HCT116 (cell line): ENCODE measurements around the gene M1AP. TPM values are rescaled to one million over a fixed set of nuclear protein-coding genes. Genes with fewer than 3 reads are reported as not detected.

Experiments
- ATAC-seq: fragments of 200-7000 bp; cut with Tn5 transposase; 2 replicates; pipeline ENCODE4 v1.9.1; 2020; ENCODE audit warnings: mild to moderate bottlenecking, moderate library complexity
- BruUV-seq: library from RNA; stranded (reverse); fragments of 400-500 nt; replicated peaks from 2 replicates; lab custom pipeline; 2021; lab: Mats Ljungman, UMichigan
- CTCF ChIA-PET: fragments of 300-600 bp; sonication (Branson Sonifier 250); formaldehyde crosslinking; loops from one replicate; lab custom pipeline; 2021; ENCODE audit warnings: antibody characterized with exemption; lab: Charles Lee
- POLR2A ChIA-PET: fragments of 300-600, 350-600 bp; sonication (Branson Sonifier 250); formaldehyde crosslinking; loops from one replicate; lab custom pipeline; 2021; ENCODE audit warnings: antibody characterized with exemption; lab: Charles Lee
- RAD21 ChIA-PET, 2 experiments: fragments of 300-600 bp; sonication (Branson Sonifier 250); formaldehyde crosslinking; loops; one replicate each; lab custom pipeline; 2023; ENCODE audit warnings: low total read pairs in 2 of 2; ENCODE audit not compliant: uncharacterized antibody in 2 of 2, unreplicated experiment in 2 of 2, low non-redundant PET in 1 of 2; lab: Charles Lee
- DNase-seq: peaks from one replicate; pipeline ENCODE4 v3.0.0-alpha.2; 2010; ENCODE audit warnings: low read depth, low spot score
- H2AFZ ChIP-seq: fragments of 200-600 bp; shearing (Covaris generic), sonication (generic); 2 replicates; pipeline ENCODE4 v1.6.1; 2017; ENCODE audit warnings: low read depth, mixed run types, mixed read lengths, antibody characterized with exemption, low read length; ENCODE audit not compliant: poor library complexity, severe bottlenecking
- H3K27ac ChIP-seq: 2 replicates; pipeline ENCODE4 v1.5.1; 2012; ENCODE audit warnings: low read depth, low read length
- H3K27me3 ChIP-seq: fragments of 200-600 bp; sonication (generic); 2 replicates; pipeline ENCODE4 v1.6.1; 2016; ENCODE audit warnings: mixed run types, low read length, mixed read lengths; ENCODE audit not compliant: insufficient read depth
- H3K36me3 ChIP-seq, 2 experiments: fragments of 200-500 bp in 1 of 2; fragments of 200-600 bp in 1 of 2; sonication (Bioruptor generic) in 1 of 2; sonication (generic) in 1 of 2; 2 replicates each; pipeline versions ENCODE4 v1.5.1 to v1.6.1; 2014 to 2016; ENCODE audit warnings: low read length in 2 of 2, inconsistent platforms in 1 of 2, mixed read lengths in 1 of 2, mixed run types in 1 of 2; ENCODE audit not compliant: insufficient read depth in 2 of 2, control insufficient read depth in 1 of 2
- H3K4me1 ChIP-seq, 2 experiments: fragments of 200-600 bp in 1 of 2; sonication (generic) in 1 of 2; 2 replicates each; pipeline versions ENCODE4 v1.5.1 to v1.6.1; 2012 to 2017; ENCODE audit warnings: low read length in 2 of 2, inconsistent platforms in 1 of 2, mild to moderate bottlenecking in 1 of 2, mixed read lengths in 1 of 2, mixed run types in 1 of 2, moderate library complexity in 1 of 2; ENCODE audit not compliant: insufficient read depth in 2 of 2, control insufficient read depth in 1 of 2
- H3K4me2 ChIP-seq: fragments of 200-600 bp; sonication (generic); 2 replicates; pipeline ENCODE4 v1.6.1; 2017; ENCODE audit warnings: mixed run types, low read length, mixed read lengths
- H3K4me3 ChIP-seq, 2 experiments: fragments of 200-600 bp in 1 of 2; sonication (generic) in 1 of 2; replicated peaks in 1 of 2; 2 replicates each; pipeline ENCODE4 v1.5.1; 2011 to 2016; ENCODE audit warnings: low read length in 2 of 2, control low read depth in 1 of 2, low read depth in 1 of 2, mild to moderate bottlenecking in 1 of 2, mixed read lengths in 1 of 2, mixed run types in 1 of 2
- H3K79me2 ChIP-seq: fragments of 200-600 bp; sonication (generic); 2 replicates; pipeline ENCODE4 v1.6.1; 2017; ENCODE audit warnings: mild to moderate bottlenecking, mixed run types, low read length, moderate library complexity, mixed read lengths; ENCODE audit not compliant: insufficient read depth
- H3K9ac ChIP-seq: fragments of 200-600 bp; sonication (generic); 2 replicates; pipeline ENCODE4 v1.6.1; 2016; ENCODE audit warnings: low read length, mixed read lengths
- H3K9me2 ChIP-seq: fragments of 200-600 bp; sonication (generic), shearing (Covaris generic); 2 replicates; pipeline ENCODE4 v1.6.1; 2017; ENCODE audit warnings: mixed run types, mild to moderate bottlenecking, moderate library complexity; ENCODE audit not compliant: insufficient read depth
- H3K9me3 ChIP-seq, 2 experiments: fragments of 200-500 bp in 1 of 2; fragments of 200-600 bp in 1 of 2; sonication (Bioruptor generic) in 1 of 2; sonication (generic) in 1 of 2; 2 replicates each; pipeline ENCODE4 v1.6.1; 2014 to 2017; ENCODE audit warnings: low read length in 2 of 2, mixed read lengths in 2 of 2, inconsistent platforms in 1 of 2, low read depth in 1 of 2, mild to moderate bottlenecking in 1 of 2, mixed run types in 1 of 2, moderate library complexity in 1 of 2; ENCODE audit not compliant: control insufficient read depth in 1 of 2, insufficient read depth in 1 of 2
- H4K20me1 ChIP-seq: fragments of 200-600 bp; sonication (generic), shearing (Covaris generic); 2 replicates; pipeline ENCODE4 v1.6.1; 2017; ENCODE audit warnings: mixed run types, mild to moderate bottlenecking, moderate library complexity; ENCODE audit not compliant: insufficient read depth
- CEBPB ChIP-seq: IDR thresholded peaks from 2 replicates; pipeline ENCODE4 v1.6.1; 2012; ENCODE audit warnings: low read depth
- EZH2phosphoT487 ChIP-seq: fragments of 200-600 bp; IDR thresholded peaks from 2 replicates; pipeline ENCODE4 v1.6.1; 2018; ENCODE audit warnings: antibody characterized with exemption, borderline replicate concordance
- JUND ChIP-seq: IDR thresholded peaks from 2 replicates; pipeline ENCODE4 v1.6.1; 2012
- SP1 ChIP-seq: IDR thresholded peaks from 2 replicates; pipeline ENCODE4 v1.6.1; 2012; ENCODE audit warnings: low read depth
- SRF ChIP-seq: IDR thresholded peaks from 2 replicates; pipeline ENCODE4 v1.6.1; 2012; ENCODE audit warnings: low read depth
- YY1 ChIP-seq: IDR thresholded peaks from 2 replicates; pipeline ENCODE4 v1.6.1; 2011; ENCODE audit warnings: low read length, low read depth, moderate library complexity, mild to moderate bottlenecking; ENCODE audit not compliant: insufficient replicate concordance; ENCODE audit errors: extremely low read depth
- intact Hi-C: fragments of 100-400 bp; cut with micrococcal nuclease; formaldehyde crosslinking; loops from 2 replicates; pipeline ENCODE4 v1.10.0; 2022
- total RNA-seq: library from RNA; stranded (reverse); gene quantifications from one replicate; pipeline ENCODE4 v1.2.1, GENCODE V29; 2021; ENCODE audit not compliant: unreplicated experiment
- TF ChIP-seq, protein P1 (sequence below), 3 experiments: fragments of 200-600 bp in 1 of 3; sonication (generic) in 1 of 3; IDR thresholded peaks in 2 of 3; conservative IDR thresholded peaks in 1 of 3; 2 replicates each; pipeline ENCODE4 v1.5.1; 2012 to 2017; ENCODE audit warnings: low read depth in 2 of 3, low read length in 2 of 3, antibody characterized with exemption in 1 of 3, borderline replicate concordance in 1 of 3, control low read depth in 1 of 3, mild to moderate bottlenecking in 1 of 3, mixed read lengths in 1 of 3, mixed run types in 1 of 3, moderate library complexity in 1 of 3; ENCODE audit not compliant: insufficient read depth in 1 of 3

M1AP gene
- total RNA-seq, 1 experiment from 2014 or later, result 28.2 TPM

GRCh38 chr2:74528600-74529356 lies 119.4 kb downstream of the M1AP start:
- no peak for TF ChIP-seq YY1
- TF ChIP-seq, protein P1, sequence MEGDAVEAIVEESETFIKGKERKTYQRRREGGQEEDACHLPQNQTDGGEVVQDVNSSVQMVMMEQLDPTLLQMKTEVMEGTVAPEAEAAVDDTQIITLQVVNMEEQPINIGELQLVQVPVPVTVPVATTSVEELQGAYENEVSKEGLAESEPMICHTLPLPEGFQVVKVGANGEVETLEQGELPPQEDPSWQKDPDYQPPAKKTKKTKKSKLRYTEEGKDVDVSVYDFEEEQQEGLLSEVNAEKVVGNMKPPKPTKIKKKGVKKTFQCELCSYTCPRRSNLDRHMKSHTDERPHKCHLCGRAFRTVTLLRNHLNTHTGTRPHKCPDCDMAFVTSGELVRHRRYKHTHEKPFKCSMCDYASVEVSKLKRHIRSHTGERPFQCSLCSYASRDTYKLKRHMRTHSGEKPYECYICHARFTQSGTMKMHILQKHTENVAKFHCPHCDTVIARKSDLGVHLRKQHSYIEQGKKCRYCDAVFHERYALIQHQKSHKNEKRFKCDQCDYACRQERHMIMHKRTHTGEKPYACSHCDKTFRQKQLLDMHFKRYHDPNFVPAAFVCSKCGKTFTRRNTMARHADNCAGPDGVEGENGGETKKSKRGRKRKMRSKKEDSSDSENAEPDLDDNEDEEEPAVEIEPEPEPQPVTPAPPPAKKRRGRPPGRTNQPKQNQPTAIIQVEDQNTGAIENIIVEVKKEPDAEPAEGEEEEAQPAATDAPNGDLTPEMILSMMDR (IDR thresholded peaks at IDR 0.05 in 2 of 3, conservative IDR thresholded peaks at IDR 0.05 in 1 of 3; ENCODE audit: borderline replicate concordance in 1 of 3, insufficient read depth in 1 of 3, low read depth in 2 of 3, low read length in 2 of 3), result 0 out of 6 replicates have a peak, but pooled peaks of 1 of the 3 experiments have one; percentile 11
- TF ChIP-seq, all 23 proteins: peak for 1
- Histone ChIP-seq H3K9ac (peak overlapping the region; percentile 98), H3K27ac (peak overlapping the region; percentile 94), H3K9me2 (no peaks in the 10 kb centered on the region), H3K9me3 (no peaks in the 10 kb centered on the region), H4K20me1 (no peaks in the 10 kb centered on the region), H3K4me2 (peak overlapping the region; percentile 86), H3K4me1 (peaks cover 14 to 30% of the 10 kb centered on the region in 2 experiments), H3K36me3 (peaks cover 18 to 27% of the 10 kb centered on the region in 2 experiments), H3K27me3 (no peaks in the 10 kb centered on the region), H3K79me2 (peaks cover 42% of the 10 kb centered on the region), H2AFZ (no peak overlapping the region), H3K4me3 (peak overlapping the region; percentile 98 to 100)
- RAD21 ChIA-PET, result no interaction called here
- intact Hi-C loops, result loop anchor here (1.0 kb wide), 2 partner anchors 45 to 74 kb away; partner anchors contain the start of gene TTC31
- ATAC-seq (peak; percentile 18), DNase-seq (no peak)
- TSS peak; percentile 65 for BruUV-seq
- CTCF ChIA-PET, result no interaction called here
- POLR2A ChIA-PET, result interaction anchor here (1.4 kb wide), 1 partner anchor 57 kb away, joined by 3 read pairs; the partner anchor contains the start of gene MRPL53

DNA sequence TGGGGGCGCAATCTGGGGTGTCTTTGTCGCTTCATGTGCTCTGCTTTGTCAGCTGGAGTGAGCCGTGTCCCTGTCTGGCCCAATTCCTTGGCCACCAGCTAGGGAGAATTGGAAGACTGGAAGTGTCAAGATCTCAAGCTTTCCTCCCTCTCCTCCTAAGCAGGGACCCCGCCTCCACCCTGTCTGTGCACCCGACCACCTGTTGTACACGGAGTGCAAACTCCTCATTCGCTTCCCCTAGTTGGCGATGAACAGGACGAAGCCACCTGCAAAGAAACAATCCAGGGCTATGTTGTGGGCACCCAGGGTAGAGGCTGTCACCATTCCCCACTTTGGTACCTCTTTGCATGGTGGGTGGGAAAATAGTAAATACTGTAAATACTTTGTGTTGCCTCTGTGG lies 120.4 kb downstream of the M1AP start:
- intact Hi-C loops, result no loop called here

More for the DNA sequence above, 120.4 kb downstream of the M1AP start:
- ATAC-seq (no peak), DNase-seq (no peak)
- no peaks in the 10 kb centered on the region for H3K9me3 ChIP-seq
- no peaks in the 10 kb centered on the region for H3K9me2 ChIP-seq
- no peaks in the 10 kb centered on the region for H3K27me3 ChIP-seq
- ChIA-PET RAD21 (no interaction called here), POLR2A (no interaction called here), CTCF (no interaction called here)
- no TSS peak for BruUV-seq
- H3K4me3 ChIP-seq, result peak overlapping the region in 1 of 2 experiments; percentile 100; a peak in 3 of 4 replicates
- peaks cover 14 to 30% of the 10 kb centered on the region in 2 experiments for H3K4me1 ChIP-seq
- no peaks in the 10 kb centered on the region for H4K20me1 ChIP-seq
- peak overlapping the region; percentile 86 for H3K4me2 ChIP-seq
- peaks cover 42% of the 10 kb centered on the region for H3K79me2 ChIP-seq
- peaks cover 18 to 27% of the 10 kb centered on the region in 2 experiments for H3K36me3 ChIP-seq
- TF ChIP-seq YY1, result no peak
- TF ChIP-seq, protein P1 (IDR thresholded peaks at IDR 0.05 in 2 of 3, conservative IDR thresholded peaks at IDR 0.05 in 1 of 3; ENCODE audit: borderline replicate concordance in 1 of 3, insufficient read depth in 1 of 3, low read depth in 2 of 3, low read length in 2 of 3), result no peak
- TF ChIP-seq SP1, result no peak
- no peak for TF ChIP-seq SRF
- no peak for TF ChIP-seq EZH2phosphoT487
- no peak for TF ChIP-seq CEBPB
- TF ChIP-seq JUND, result no peak
- no peak overlapping the region for H2AFZ ChIP-seq
- peak overlapping the region; percentile 98; the same call in 1 of the 2 replicates for H3K9ac ChIP-seq
- H3K27ac ChIP-seq, result no peak overlapping the region
